HEK293 (cell line): ENCODE measurements around the gene FGF12.

Source experiments
- CTCF ChIA-PET: fragments of 350-600 bp; formaldehyde crosslinking; extraction: SDS; loops from one replicate; lab custom pipeline; 2021; ENCODE audit warnings: antibody characterized with exemption; lab: Yijun Ruan, JAX
- POLR2A ChIA-PET: fragments of 300-600 bp; formaldehyde crosslinking; extraction: SDS; loops from one replicate; lab custom pipeline; 2020; ENCODE audit warnings: antibody characterized with exemption, inconsistent platforms; lab: Yijun Ruan, JAX
- H3K27ac ChIP-seq: fragments of 200-500 bp; sonication (Bioruptor generic); 2 replicates; pipeline ENCODE4 v1.5.1; 2014; ENCODE audit warnings: low read depth, low read length, control low read depth, inconsistent platforms; ENCODE audit errors: extremely low read depth
- H3K36me3 ChIP-seq, 2 experiments: fragments of 200-500 bp in 1 of 2; sonication (Bioruptor generic) in 1 of 2; 1 replicate in 1 of 2; 2 replicates in 1 of 2; pipeline ENCODE4 v1.5.1; 2014 to 2017; ENCODE audit warnings: inconsistent platforms in 2 of 2, low read length in 2 of 2; ENCODE audit not compliant: control insufficient read depth in 2 of 2, insufficient read depth in 1 of 2
- H3K4me1 ChIP-seq: fragments of 200-500 bp; sonication (Bioruptor generic); 2 replicates; pipeline ENCODE4 v1.5.1; 2014; ENCODE audit warnings: mild to moderate bottlenecking, low read length, inconsistent platforms; ENCODE audit not compliant: control insufficient read depth, insufficient read depth
- H3K4me3 ChIP-seq: 2 replicates; pipeline ENCODE4 v1.5.1; 2011; ENCODE audit warnings: low read depth, mild to moderate bottlenecking, control low read depth, low read length, moderate library complexity
- H3K9me3 ChIP-seq: fragments of 200-500 bp; sonication (Bioruptor generic); 2 replicates; pipeline ENCODE4 v1.5.1; 2014; ENCODE audit warnings: low read depth, low read length, inconsistent platforms; ENCODE audit not compliant: control insufficient read depth, insufficient read depth
- ATF2 ChIP-seq: fragments of 450-650 bp; formaldehyde crosslinking; IDR thresholded peaks from 2 replicates; pipeline ENCODE4 v1.5.1; 2016; ENCODE audit warnings: missing biosample characterization, missing genetic modification characterization, low read depth
- BCL11A ChIP-seq: fragments of 450-650 bp; formaldehyde crosslinking; IDR thresholded peaks from 2 replicates; pipeline ENCODE4 v1.5.1; 2016; ENCODE audit warnings: low read depth, missing biosample characterization, missing genetic modification characterization
- CTCF ChIP-seq: fragments of 450-650 bp; formaldehyde crosslinking; IDR thresholded peaks from 2 replicates; pipeline ENCODE4 v1.5.1; 2016; ENCODE audit warnings: missing biosample characterization, missing genetic modification characterization
- GLIS1 ChIP-seq: fragments of 450-650 bp; formaldehyde crosslinking; IDR thresholded peaks from 2 replicates; pipeline ENCODE4 v1.5.1; 2016; ENCODE audit warnings: missing biosample characterization, missing genetic modification characterization
- KLF1 ChIP-seq: fragments of 450-650 bp; formaldehyde crosslinking; IDR thresholded peaks from 2 replicates; pipeline ENCODE4 v1.5.1; 2016; ENCODE audit warnings: missing biosample characterization, missing genetic modification characterization
- KLF9 ChIP-seq: fragments of 450-650 bp; formaldehyde crosslinking; IDR thresholded peaks from 2 replicates; pipeline ENCODE4 v1.5.1; 2016; ENCODE audit warnings: missing biosample characterization, missing genetic modification characterization, low read depth
- MZF1 ChIP-seq: fragments of 450-650 bp; formaldehyde crosslinking; IDR thresholded peaks from 2 replicates; pipeline ENCODE4 v1.5.1; 2017; ENCODE audit warnings: missing biosample characterization, missing genetic modification characterization, borderline replicate concordance
- PRDM1 ChIP-seq: fragments of 450-650 bp; formaldehyde crosslinking; IDR thresholded peaks from 2 replicates; pipeline ENCODE4; 2016; ENCODE audit warnings: missing biosample characterization, missing genetic modification characterization
- REPIN1 ChIP-seq: fragments of 450-650 bp; formaldehyde crosslinking; IDR thresholded peaks from 2 replicates; pipeline ENCODE4 v1.5.1; 2017; ENCODE audit warnings: missing biosample characterization, missing genetic modification characterization, low read depth
- SP2 ChIP-seq: fragments of 450-650 bp; formaldehyde crosslinking; IDR thresholded peaks from 2 replicates; pipeline ENCODE4 v1.5.1; 2016; ENCODE audit warnings: missing biosample characterization, missing genetic modification characterization
- ZBTB17 ChIP-seq: fragments of 450-650 bp; formaldehyde crosslinking; IDR thresholded peaks from 2 replicates; pipeline ENCODE4 v1.5.1; 2016; ENCODE audit warnings: missing biosample characterization, missing genetic modification characterization
- ZBTB20 ChIP-seq: fragments of 450-650 bp; formaldehyde crosslinking; IDR thresholded peaks from 2 replicates; pipeline ENCODE4 v1.5.1; 2016; ENCODE audit warnings: missing biosample characterization, missing genetic modification characterization
- ZBTB48 ChIP-seq: fragments of 450-650 bp; formaldehyde crosslinking; IDR thresholded peaks from 2 replicates; pipeline ENCODE4 v1.5.1; 2016; ENCODE audit warnings: missing biosample characterization, missing genetic modification characterization
- ZBTB8A ChIP-seq: fragments of 450-650 bp; formaldehyde crosslinking; IDR thresholded peaks from 2 replicates; pipeline ENCODE4 v1.5.1; 2016; ENCODE audit warnings: missing biosample characterization, missing genetic modification characterization
- ZEB2 ChIP-seq: fragments of 450-650 bp; formaldehyde crosslinking; IDR thresholded peaks from 2 replicates; pipeline ENCODE4 v1.5.1; 2016; ENCODE audit warnings: missing biosample characterization, missing genetic modification characterization
- ZFP37 ChIP-seq: fragments of 450-650 bp; formaldehyde crosslinking; IDR thresholded peaks from 2 replicates; pipeline ENCODE4 v1.5.1; 2016; ENCODE audit warnings: missing biosample characterization, missing genetic modification characterization
- ZFP69B ChIP-seq: fragments of 450-650 bp; formaldehyde crosslinking; IDR thresholded peaks from 2 replicates; pipeline ENCODE4 v1.5.1; 2016; ENCODE audit warnings: missing biosample characterization, missing genetic modification characterization
- ZIC2 ChIP-seq: fragments of 450-650 bp; formaldehyde crosslinking; IDR thresholded peaks from 2 replicates; pipeline ENCODE4 v1.5.1; 2016; ENCODE audit warnings: missing biosample characterization, missing genetic modification characterization
- ZNF175 ChIP-seq: fragments of 450-650 bp; formaldehyde crosslinking; IDR thresholded peaks from 2 replicates; pipeline ENCODE4 v1.5.1; 2016; ENCODE audit warnings: missing biosample characterization, missing genetic modification characterization
- ZNF221 ChIP-seq: fragments of 450-650 bp; formaldehyde crosslinking; IDR thresholded peaks from 2 replicates; pipeline ENCODE4 v1.5.1; 2017; ENCODE audit warnings: missing biosample characterization, missing genetic modification characterization, borderline replicate concordance
- ZNF335 ChIP-seq: fragments of 450-650 bp; formaldehyde crosslinking; conservative IDR thresholded peaks from 2 replicates; pipeline ENCODE4 v1.5.1; 2016; ENCODE audit warnings: missing biosample characterization, missing genetic modification characterization
- ZNF585B ChIP-seq: fragments of 450-650 bp; formaldehyde crosslinking; IDR thresholded peaks from 2 replicates; pipeline ENCODE4 v1.5.1; 2016; ENCODE audit warnings: missing biosample characterization, missing genetic modification characterization
- ZNF645 ChIP-seq: fragments of 450-650 bp; formaldehyde crosslinking; IDR thresholded peaks from 2 replicates; pipeline ENCODE4; 2016; ENCODE audit warnings: missing biosample characterization, missing genetic modification characterization
- ZNF76 ChIP-seq: fragments of 450-650 bp; formaldehyde crosslinking; IDR thresholded peaks from 2 replicates; pipeline ENCODE4; 2016; ENCODE audit warnings: low read depth, missing biosample characterization, missing genetic modification characterization, borderline replicate concordance
- ZNF777 ChIP-seq: fragments of 450-650 bp; formaldehyde crosslinking; IDR thresholded peaks from 2 replicates; pipeline ENCODE4 v1.5.1; 2017; ENCODE audit warnings: missing biosample characterization, missing genetic modification characterization, borderline replicate concordance
- ZNF785 ChIP-seq: fragments of 450-650 bp; formaldehyde crosslinking; IDR thresholded peaks from 2 replicates; pipeline ENCODE4 v1.5.1; 2016; ENCODE audit warnings: missing biosample characterization, missing genetic modification characterization
- TF ChIP-seq, protein P1 (sequence below): fragments of 450-650 bp; formaldehyde crosslinking; IDR thresholded peaks from 2 replicates; pipeline ENCODE4 v1.5.1; 2016; ENCODE audit warnings: missing biosample characterization, missing genetic modification characterization
- TF ChIP-seq, protein P2 (sequence below): fragments of 450-650 bp; formaldehyde crosslinking; conservative IDR thresholded peaks from 2 replicates; pipeline ENCODE4 v1.5.1; 2016; ENCODE audit warnings: low read depth, missing biosample characterization, missing genetic modification characterization

FGF12 gene

GRCh38 chr3:192514754-192515663 is 212.3 kb downstream of the FGF12 start:
- Histone ChIP-seq H3K27ac (no peak overlapping the region), H3K4me3 (peak overlapping the region; percentile 50), H3K4me1 (no peaks in the 10 kb centered on the region), H3K36me3 (no peaks in the 10 kb centered on the region), H3K9me3 (no peaks in the 10 kb centered on the region)
- ChIA-PET POLR2A (no interaction called here), CTCF (interaction anchor here (0.6 kb wide), 2 partner anchors 80 to 1476 kb away, joined by 3 to 4 read pairs; no protein-coding TSS in a partner anchor)
- TF ChIP-seq GLIS1 (tag by site-specific recombination) (0 out of 2 replicates have a peak, but pooled peaks have one; percentile 16), ZBTB17 (tag by site-specific recombination) (peak; percentile 44; the same call in 1 of the 2 replicates), MZF1 (peak; percentile 46; the same call in 1 of the 2 replicates), SP2 (peak; percentile 75), ZNF175 (tag by site-specific recombination) (no peak), ZEB2 (no peak), ZIC2 (0 out of 2 replicates have a peak, but pooled peaks have one; percentile 25), ZNF785 (tag by site-specific recombination) (no peak), ATF2 (no peak), ZFP37 (0 out of 2 replicates have a peak, but pooled peaks have one; percentile 22), ZBTB8A (tag by site-specific recombination) (peak; percentile 63), ZNF585B (tag by site-specific recombination) (no peak), ZFP69B (tag by site-specific recombination) (no peak), ZNF221 (tag by site-specific recombination) (no peak), KLF9 (tag by site-specific recombination) (no peak; the same call in 1 of the 2 replicates), ZNF777 (tag by site-specific recombination) (peak; percentile 44; the same call in 1 of the 2 replicates), PRDM1 (no peak), BCL11A (tag by site-specific recombination) (no peak), ZNF335 (peak; percentile 98), ZNF76 (tag by site-specific recombination) (peak; percentile 39; the same call in 1 of the 2 replicates), ZBTB48 (tag by site-specific recombination) (0 out of 2 replicates have a peak, but pooled peaks have one; percentile 13), REPIN1 (tag by site-specific recombination) (no peak), CTCF (0 out of 2 replicates have a peak, but pooled peaks have one; percentile 18), ZBTB20 (tag by site-specific recombination) (peak; percentile 40; the same call in 1 of the 2 replicates), KLF1 (tag by site-specific recombination) (peak; percentile 59; the same call in 1 of the 2 replicates), ZNF645 (tag by site-specific recombination) (no peak)
- TF ChIP-seq, protein P1, sequence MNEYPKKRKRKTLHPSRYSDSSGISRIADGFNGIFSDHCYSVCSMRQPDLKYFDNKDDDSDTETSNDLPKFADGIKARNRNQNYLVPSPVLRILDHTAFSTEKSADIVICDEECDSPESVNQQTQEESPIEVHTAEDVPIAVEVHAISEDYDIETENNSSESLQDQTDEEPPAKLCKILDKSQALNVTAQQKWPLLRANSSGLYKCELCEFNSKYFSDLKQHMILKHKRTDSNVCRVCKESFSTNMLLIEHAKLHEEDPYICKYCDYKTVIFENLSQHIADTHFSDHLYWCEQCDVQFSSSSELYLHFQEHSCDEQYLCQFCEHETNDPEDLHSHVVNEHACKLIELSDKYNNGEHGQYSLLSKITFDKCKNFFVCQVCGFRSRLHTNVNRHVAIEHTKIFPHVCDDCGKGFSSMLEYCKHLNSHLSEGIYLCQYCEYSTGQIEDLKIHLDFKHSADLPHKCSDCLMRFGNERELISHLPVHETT (tag by site-specific recombination), result no peak
- TF ChIP-seq, protein P2, sequence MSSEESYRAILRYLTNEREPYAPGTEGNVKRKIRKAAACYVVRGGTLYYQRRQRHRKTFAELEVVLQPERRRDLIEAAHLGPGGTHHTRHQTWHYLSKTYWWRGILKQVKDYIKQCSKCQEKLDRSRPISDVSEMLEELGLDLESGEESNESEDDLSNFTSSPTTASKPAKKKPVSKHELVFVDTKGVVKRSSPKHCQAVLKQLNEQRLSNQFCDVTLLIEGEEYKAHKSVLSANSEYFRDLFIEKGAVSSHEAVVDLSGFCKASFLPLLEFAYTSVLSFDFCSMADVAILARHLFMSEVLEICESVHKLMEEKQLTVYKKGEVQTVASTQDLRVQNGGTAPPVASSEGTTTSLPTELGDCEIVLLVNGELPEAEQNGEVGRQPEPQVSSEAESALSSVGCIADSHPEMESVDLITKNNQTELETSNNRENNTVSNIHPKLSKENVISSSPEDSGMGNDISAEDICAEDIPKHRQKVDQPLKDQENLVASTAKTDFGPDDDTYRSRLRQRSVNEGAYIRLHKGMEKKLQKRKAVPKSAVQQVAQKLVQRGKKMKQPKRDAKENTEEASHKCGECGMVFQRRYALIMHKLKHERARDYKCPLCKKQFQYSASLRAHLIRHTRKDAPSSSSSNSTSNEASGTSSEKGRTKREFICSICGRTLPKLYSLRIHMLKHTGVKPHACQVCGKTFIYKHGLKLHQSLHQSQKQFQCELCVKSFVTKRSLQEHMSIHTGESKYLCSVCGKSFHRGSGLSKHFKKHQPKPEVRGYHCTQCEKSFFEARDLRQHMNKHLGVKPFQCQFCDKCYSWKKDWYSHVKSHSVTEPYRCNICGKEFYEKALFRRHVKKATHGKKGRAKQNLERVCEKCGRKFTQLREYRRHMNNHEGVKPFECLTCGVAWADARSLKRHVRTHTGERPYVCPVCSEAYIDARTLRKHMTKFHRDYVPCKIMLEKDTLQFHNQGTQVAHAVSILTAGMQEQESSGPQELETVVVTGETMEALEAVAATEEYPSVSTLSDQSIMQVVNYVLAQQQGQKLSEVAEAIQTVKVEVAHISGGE (tag by site-specific recombination), result peak; percentile 68; the same call in 1 of the 2 replicates
